Loucy (cell line): Measurements from ENCODE around the gene IFT88.
A peak's percentile ranks its signal among the peaks of the same experiment; 100 is the strongest.

ENCODE experiments used
- H2AFZ ChIP-seq: fragments of 200-600 bp; sonication (generic); 2 replicates; pipeline ENCODE4 v1.6.0; 2016; ENCODE audit warnings: antibody characterized with exemption, mild to moderate bottlenecking, low read length, moderate library complexity
- H3F3A ChIP-seq: fragments of 200-600 bp; 2 replicates; pipeline ENCODE4 v1.6.0; 2016; ENCODE audit warnings: antibody characterized with exemption, low read depth, mild to moderate bottlenecking
- H3K27me3 ChIP-seq: fragments of 200-600 bp; sonication (generic); 2 replicates; pipeline ENCODE4 v1.6.1; 2014; ENCODE audit warnings: low read length, mild to moderate bottlenecking; ENCODE audit not compliant: insufficient read depth, poor library complexity, severe bottlenecking
- H3K36me3 ChIP-seq: fragments of 200-600 bp; sonication (generic); 2 replicates; pipeline ENCODE4 v1.6.1; 2016; ENCODE audit warnings: low read length; ENCODE audit not compliant: insufficient read depth
- H3K4me1 ChIP-seq: fragments of 200-600 bp; sonication (generic); 2 replicates; pipeline ENCODE4 v1.5.1; 2014; ENCODE audit warnings: low read length, mild to moderate bottlenecking; ENCODE audit not compliant: insufficient read depth, poor library complexity, severe bottlenecking
- H3K4me2 ChIP-seq: fragments of 200-600 bp; sonication (generic); 2 replicates; pipeline ENCODE4 v1.6.0; 2014; ENCODE audit warnings: antibody characterized with exemption, low read length, low read depth, mild to moderate bottlenecking; ENCODE audit not compliant: poor library complexity, severe bottlenecking
- H3K4me3 ChIP-seq: fragments of 200-600 bp; sonication (generic); 2 replicates; pipeline ENCODE4 v1.5.1; 2014; ENCODE audit warnings: low read length, mild to moderate bottlenecking, mixed read lengths; ENCODE audit not compliant: poor library complexity, severe bottlenecking
- H3K79me2 ChIP-seq: fragments of 200-600 bp; sonication (generic); 2 replicates; pipeline ENCODE4 v1.6.1; 2014; ENCODE audit warnings: low read length; ENCODE audit not compliant: insufficient read depth
- H3K9ac ChIP-seq: fragments of 200-600 bp; sonication (generic); 2 replicates; pipeline ENCODE4 v1.6.0; 2014; ENCODE audit warnings: mild to moderate bottlenecking, low read depth, low read length, moderate library complexity; ENCODE audit not compliant: poor library complexity, severe bottlenecking
- H3K9me2 ChIP-seq: fragments of 200-600 bp; sonication (generic); replicated peaks from 2 replicates; pipeline ENCODE4 v1.6.1; 2016; ENCODE audit warnings: low read depth, low read length, mixed read lengths
- H3K9me3 ChIP-seq: fragments of 200-600 bp; sonication (generic); 2 replicates; pipeline ENCODE4 v1.6.1; 2014; ENCODE audit warnings: mild to moderate bottlenecking, antibody characterized with exemption, low read length, low read depth; ENCODE audit not compliant: insufficient read depth
- H4K20me1 ChIP-seq: fragments of 200-600 bp; sonication (generic); 2 replicates; pipeline ENCODE4 v1.6.0; 2014; ENCODE audit warnings: antibody characterized with exemption, low read length, mild to moderate bottlenecking; ENCODE audit not compliant: insufficient read depth, poor library complexity, severe bottlenecking
- EZH2phosphoT487 ChIP-seq: fragments of 200-600 bp; IDR thresholded peaks from 2 replicates; pipeline ENCODE4 v1.6.1; 2018; ENCODE audit warnings: antibody characterized with exemption, mild to moderate bottlenecking, moderate library complexity, borderline replicate concordance
- TF ChIP-seq, protein P1 (sequence below): fragments of 200-600 bp; sonication (generic); conservative IDR thresholded peaks from 2 replicates; pipeline ENCODE4 v1.5.1; 2014; ENCODE audit warnings: mild to moderate bottlenecking, antibody characterized with exemption, low read length

The IFT88 gene

DNA sequence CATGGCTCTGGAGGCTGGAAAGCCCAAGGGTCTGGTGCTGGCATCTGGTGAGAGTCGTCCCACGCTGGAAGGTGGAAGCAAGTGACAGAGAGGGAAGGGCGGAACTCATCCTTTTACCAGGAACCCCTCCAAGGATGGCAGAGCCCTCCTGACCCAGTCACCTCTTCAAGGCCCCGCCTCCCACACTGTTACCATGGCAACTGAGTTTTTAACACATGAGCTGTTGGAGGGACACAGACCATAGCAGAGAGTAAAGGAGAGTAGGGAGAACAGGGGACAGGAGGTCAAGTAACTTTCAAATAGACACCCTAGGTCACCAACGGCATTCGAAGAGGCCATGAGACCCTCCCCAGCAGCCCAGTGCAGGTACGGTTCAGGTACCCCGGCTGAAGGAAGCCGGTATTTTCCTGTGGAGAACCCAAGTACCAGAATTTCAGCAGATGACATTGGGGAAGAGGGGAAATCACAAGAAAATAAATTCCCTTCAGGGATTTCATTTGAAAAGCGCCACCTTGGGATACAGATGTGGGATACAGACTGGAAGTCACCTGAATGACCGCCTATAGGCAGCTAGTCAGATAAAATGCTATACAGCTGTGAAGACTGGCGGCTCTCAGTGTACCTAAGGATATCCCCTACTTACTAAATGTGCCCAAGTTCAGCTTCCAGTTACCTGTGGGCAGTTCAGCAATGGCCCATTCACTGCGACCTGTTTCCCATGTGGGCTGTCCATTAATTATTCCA lies 144.5 kb downstream of the IFT88 start:
- Histone ChIP-seq H3K79me2 (no peaks in the 10 kb centered on the region), H3K36me3 (no peaks in the 10 kb centered on the region), H3F3A (no peaks in the 10 kb centered on the region), H3K9me3 (no peaks in the 10 kb centered on the region), H3K4me1 (peaks cover 3% of the 10 kb centered on the region), H3K9ac (no peak overlapping the region), H2AFZ (no peak overlapping the region), H3K4me3 (no peak overlapping the region), H4K20me1 (no peaks in the 10 kb centered on the region), H3K27me3 (no peaks in the 10 kb centered on the region), H3K9me2 (no peaks in the 10 kb centered on the region), H3K4me2 (no peak overlapping the region)
- TF ChIP-seq, protein P1, sequence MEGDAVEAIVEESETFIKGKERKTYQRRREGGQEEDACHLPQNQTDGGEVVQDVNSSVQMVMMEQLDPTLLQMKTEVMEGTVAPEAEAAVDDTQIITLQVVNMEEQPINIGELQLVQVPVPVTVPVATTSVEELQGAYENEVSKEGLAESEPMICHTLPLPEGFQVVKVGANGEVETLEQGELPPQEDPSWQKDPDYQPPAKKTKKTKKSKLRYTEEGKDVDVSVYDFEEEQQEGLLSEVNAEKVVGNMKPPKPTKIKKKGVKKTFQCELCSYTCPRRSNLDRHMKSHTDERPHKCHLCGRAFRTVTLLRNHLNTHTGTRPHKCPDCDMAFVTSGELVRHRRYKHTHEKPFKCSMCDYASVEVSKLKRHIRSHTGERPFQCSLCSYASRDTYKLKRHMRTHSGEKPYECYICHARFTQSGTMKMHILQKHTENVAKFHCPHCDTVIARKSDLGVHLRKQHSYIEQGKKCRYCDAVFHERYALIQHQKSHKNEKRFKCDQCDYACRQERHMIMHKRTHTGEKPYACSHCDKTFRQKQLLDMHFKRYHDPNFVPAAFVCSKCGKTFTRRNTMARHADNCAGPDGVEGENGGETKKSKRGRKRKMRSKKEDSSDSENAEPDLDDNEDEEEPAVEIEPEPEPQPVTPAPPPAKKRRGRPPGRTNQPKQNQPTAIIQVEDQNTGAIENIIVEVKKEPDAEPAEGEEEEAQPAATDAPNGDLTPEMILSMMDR, result no peak
- no peak for TF ChIP-seq EZH2phosphoT487

DNA sequence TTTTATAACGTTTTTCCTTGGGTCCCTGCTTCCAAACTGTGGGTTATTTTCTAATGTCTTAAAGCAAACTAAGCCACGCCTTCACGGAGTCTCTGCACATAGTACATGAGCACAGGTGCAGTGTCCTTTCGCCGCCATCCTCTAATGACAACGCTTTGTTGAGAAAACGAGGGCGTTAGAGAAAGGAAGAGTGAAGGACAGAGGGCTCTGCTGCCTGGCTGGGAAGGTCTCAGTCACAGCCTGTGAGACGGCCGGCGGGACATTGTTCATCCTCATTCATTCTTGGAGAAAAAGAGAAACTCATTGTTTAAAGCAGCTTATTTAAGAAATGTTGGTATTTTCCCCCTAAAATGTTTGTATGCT lies 146.0 kb downstream of the IFT88 start:
- H2AFZ ChIP-seq, result peak overlapping the region; percentile 93
- H3K79me2 ChIP-seq, result no peaks in the 10 kb centered on the region
- H4K20me1 ChIP-seq, result no peaks in the 10 kb centered on the region
- H3K9me3 ChIP-seq, result no peaks in the 10 kb centered on the region
- no peak overlapping the region for H3K9ac ChIP-seq
- H3K4me3 ChIP-seq, result peak overlapping the region; percentile 45
- no peaks in the 10 kb centered on the region for H3F3A ChIP-seq
- peaks cover 3% of the 10 kb centered on the region for H3K4me1 ChIP-seq
- TF ChIP-seq, protein P1, result no peak
- no peak for TF ChIP-seq EZH2phosphoT487
- H3K27me3 ChIP-seq, result no peaks in the 10 kb centered on the region
- H3K36me3 ChIP-seq, result no peaks in the 10 kb centered on the region
- H3K4me2 ChIP-seq, result peak overlapping the region; percentile 70
- no peaks in the 10 kb centered on the region for H3K9me2 ChIP-seq

DNA sequence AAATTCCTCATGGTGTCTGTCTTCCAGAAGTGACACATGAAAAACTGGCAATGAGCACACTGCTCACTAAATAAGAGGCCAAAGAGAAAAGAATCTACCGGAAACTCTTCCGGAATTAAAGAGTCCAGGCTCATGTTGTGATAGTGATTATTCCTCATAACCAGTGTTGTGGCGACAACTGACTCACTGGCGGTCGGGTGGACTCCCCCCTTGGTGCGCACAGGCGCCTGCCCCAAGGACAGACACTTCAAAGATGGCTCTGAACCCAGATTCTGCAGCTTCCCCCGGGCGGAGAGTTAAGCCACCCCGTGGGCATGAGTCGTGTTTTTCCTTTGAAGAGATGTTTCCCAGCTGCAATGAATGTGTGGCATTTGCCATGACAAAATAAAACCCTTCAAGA lies 146.8 kb downstream of the IFT88 start:
- Histone ChIP-seq H3K4me3 (no peak overlapping the region), H3K4me2 (no peak overlapping the region), H3K9ac (no peak overlapping the region), H2AFZ (peak overlapping the region; percentile 93; the same call in 1 of the 2 replicates), H3K79me2 (no peaks in the 10 kb centered on the region), H3K4me1 (peaks cover 3% of the 10 kb centered on the region), H3K27me3 (no peaks in the 10 kb centered on the region), H3K36me3 (no peaks in the 10 kb centered on the region), H3F3A (no peaks in the 10 kb centered on the region), H3K9me3 (no peaks in the 10 kb centered on the region), H3K9me2 (no peaks in the 10 kb centered on the region), H4K20me1 (no peaks in the 10 kb centered on the region)
- TF ChIP-seq EZH2phosphoT487, result no peak
- TF ChIP-seq, protein P1, result no peak
